IPS DF 6.9 (cell line): ENCODE measurements around the gene GRM4.
A peak's percentile ranks its signal among the peaks of the same experiment; 100 is the strongest.

Experiments
- DNase-seq: peaks from one replicate; pipeline ENCODE4 v3.0.0-alpha.2; 2013; ENCODE audit warnings: low read depth, low spot score
- H3K27ac ChIP-seq: one replicate; pipeline ENCODE4 v1.5.1; 2013; ENCODE audit warnings: low read length, control low read depth
- H3K27me3 ChIP-seq: 2 replicates; pipeline ENCODE4 v1.6.1; 2013; ENCODE audit warnings: mild to moderate bottlenecking, low read length; ENCODE audit not compliant: control insufficient read depth, insufficient read depth
- H3K36me3 ChIP-seq: 2 replicates; pipeline ENCODE4 v1.6.1; 2013; ENCODE audit warnings: low read length; ENCODE audit not compliant: control insufficient read depth, insufficient read depth
- H3K4me1 ChIP-seq: 2 replicates; pipeline ENCODE4 v1.6.1; 2013; ENCODE audit warnings: low read length; ENCODE audit not compliant: control insufficient read depth, insufficient read depth
- H3K4me3 ChIP-seq: 2 replicates; pipeline ENCODE4 v1.5.1; 2013; ENCODE audit warnings: mild to moderate bottlenecking, low read length
- H3K9me3 ChIP-seq: 2 replicates; pipeline ENCODE4 v1.6.1; 2013; ENCODE audit warnings: low read length, inconsistent platforms; ENCODE audit not compliant: control insufficient read depth, insufficient read depth
- WGBS: extraction: QIAGEN DNeasy Blood & Tissue Kit; methylation state at CpG from one replicate; pipeline ENCODE4 v1.1.7; 2013; ENCODE audit warnings: mixed read lengths, missing lambda C conversion rate; ENCODE audit not compliant: insufficient read length, insufficient coverage; 5-methylcytosine and 5-hydroxymethylcytosine counted together

The GRM4 gene

DNA sequence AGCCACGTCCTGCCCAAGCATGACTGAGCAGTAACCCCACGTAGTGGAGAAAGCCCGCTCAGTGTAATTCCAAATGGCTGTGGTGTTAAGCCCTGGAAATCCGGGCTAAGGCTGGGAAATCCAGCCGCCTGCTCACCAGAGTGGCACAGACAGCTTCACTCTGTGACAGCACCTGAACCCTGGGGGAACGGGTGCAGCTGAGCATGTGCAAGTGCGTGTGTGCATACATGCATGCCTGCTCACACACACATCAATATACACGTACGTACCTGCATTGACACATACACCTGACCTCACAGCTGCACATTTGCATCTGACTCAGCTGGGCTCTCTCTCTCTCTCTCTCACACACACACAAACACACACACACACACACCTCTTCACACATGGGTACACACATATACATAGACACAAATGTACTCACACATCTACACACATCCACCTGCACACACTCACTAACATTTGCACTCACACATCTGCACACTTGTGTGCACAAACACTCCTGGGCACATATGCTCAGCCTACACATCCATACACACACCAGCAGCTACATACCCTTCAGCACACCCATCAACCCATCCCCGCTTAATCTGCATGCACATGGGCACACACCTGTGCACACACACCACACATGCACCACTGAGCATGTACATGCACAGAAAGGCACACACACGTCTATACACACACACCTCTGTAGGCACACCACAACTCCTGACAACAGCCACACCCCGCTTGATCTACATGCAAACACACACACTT is 114.1 kb downstream of the GRM4 start:
- no peak overlapping the region for H3K4me3 ChIP-seq
- H3K36me3 ChIP-seq: peaks cover 2% of the 10 kb centered on the region; the same call in 1 of the 2 replicates
- H3K27me3 ChIP-seq: no peaks in the 10 kb centered on the region
- no peaks in the 10 kb centered on the region for H3K9me3 ChIP-seq
- no peak overlapping the region for H3K27ac ChIP-seq
- no peaks in the 10 kb centered on the region for H3K4me1 ChIP-seq
- DNase-seq: no peak
- WGBS: no CpG with 5 or more reads among the region's 12 CpGs

DNA sequence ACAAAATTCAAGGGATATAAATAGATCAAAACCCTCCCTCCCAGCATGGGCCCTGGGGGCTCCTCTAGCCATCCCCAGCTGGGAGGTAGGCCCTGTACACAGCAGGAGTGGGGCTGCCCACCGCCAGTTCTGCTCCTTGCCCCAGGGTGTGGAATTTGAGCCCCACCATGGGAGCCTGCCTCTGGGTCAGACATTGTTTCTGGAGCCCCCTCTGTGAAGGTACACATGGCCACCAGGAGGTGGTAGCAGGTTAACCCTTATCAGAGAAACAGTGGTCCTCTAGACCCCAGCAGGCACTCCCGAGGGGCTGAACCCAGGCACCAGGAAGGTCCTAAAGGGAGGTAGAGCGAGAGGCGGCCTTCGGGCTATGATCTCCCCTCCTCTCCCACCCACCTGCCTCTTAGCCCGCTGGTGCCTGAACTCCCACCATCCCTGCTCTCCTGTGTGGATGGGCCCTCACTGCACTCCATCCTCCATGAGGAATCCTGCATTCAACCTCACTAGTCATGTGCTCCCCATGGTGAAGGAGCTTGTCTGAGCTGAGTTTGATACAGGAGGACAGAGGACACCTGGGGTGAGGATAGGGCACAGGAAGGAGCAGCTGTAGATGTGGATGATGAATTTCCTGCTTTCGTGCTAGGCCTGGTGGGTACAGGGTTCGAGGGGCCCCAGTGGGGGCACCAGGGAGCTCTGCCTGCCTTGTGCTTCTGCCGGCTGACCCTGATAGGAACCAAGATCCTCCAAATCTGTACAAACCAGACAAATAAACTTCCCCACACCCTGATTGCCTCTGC is 114.9 kb downstream of the GRM4 start:
- no peak overlapping the region for H3K4me3 ChIP-seq
- no peaks in the 10 kb centered on the region for H3K27me3 ChIP-seq
- peaks cover 2% of the 10 kb centered on the region; the same call in 1 of the 2 replicates for H3K36me3 ChIP-seq
- no peak overlapping the region for H3K27ac ChIP-seq
- WGBS: no CpG with 5 or more reads among the region's 9 CpGs
- no peaks in the 10 kb centered on the region for H3K4me1 ChIP-seq
- DNase-seq: no peak
- H3K9me3 ChIP-seq: no peaks in the 10 kb centered on the region

GRCh38 chr6:34029489-34030280 is 116.2 kb downstream of the GRM4 start:
- H3K9me3 ChIP-seq: no peaks in the 10 kb centered on the region
- no peaks in the 10 kb centered on the region for H3K27me3 ChIP-seq
- no peak overlapping the region for H3K27ac ChIP-seq
- no peak overlapping the region for H3K4me3 ChIP-seq
- WGBS: no CpG with 5 or more reads among the region's 15 CpGs
- no peak for DNase-seq
- H3K4me1 ChIP-seq: no peaks in the 10 kb centered on the region
- no peaks in the 10 kb centered on the region for H3K36me3 ChIP-seq

GRCh38 chr6:34028691-34029360 is 117.1 kb downstream of the GRM4 start:
- Histone ChIP-seq H3K4me3 (no peak overlapping the region), H3K27ac (no peak overlapping the region), H3K4me1 (no peaks in the 10 kb centered on the region), H3K9me3 (no peaks in the 10 kb centered on the region), H3K36me3 (no peaks in the 10 kb centered on the region), H3K27me3 (no peaks in the 10 kb centered on the region)
- DNase-seq: no peak
- WGBS: no CpG with 5 or more reads among the region's 18 CpGs

GRCh38 chr6:34027939-34028441 is 117.9 kb downstream of the GRM4 start:
- WGBS: no CpG with 5 or more reads among the region's 31 CpGs
- Histone ChIP-seq H3K4me1 (no peaks in the 10 kb centered on the region), H3K4me3 (no peak overlapping the region), H3K9me3 (no peaks in the 10 kb centered on the region), H3K27ac (no peak overlapping the region), H3K27me3 (no peaks in the 10 kb centered on the region), H3K36me3 (no peaks in the 10 kb centered on the region)
- no peak for DNase-seq

DNA sequence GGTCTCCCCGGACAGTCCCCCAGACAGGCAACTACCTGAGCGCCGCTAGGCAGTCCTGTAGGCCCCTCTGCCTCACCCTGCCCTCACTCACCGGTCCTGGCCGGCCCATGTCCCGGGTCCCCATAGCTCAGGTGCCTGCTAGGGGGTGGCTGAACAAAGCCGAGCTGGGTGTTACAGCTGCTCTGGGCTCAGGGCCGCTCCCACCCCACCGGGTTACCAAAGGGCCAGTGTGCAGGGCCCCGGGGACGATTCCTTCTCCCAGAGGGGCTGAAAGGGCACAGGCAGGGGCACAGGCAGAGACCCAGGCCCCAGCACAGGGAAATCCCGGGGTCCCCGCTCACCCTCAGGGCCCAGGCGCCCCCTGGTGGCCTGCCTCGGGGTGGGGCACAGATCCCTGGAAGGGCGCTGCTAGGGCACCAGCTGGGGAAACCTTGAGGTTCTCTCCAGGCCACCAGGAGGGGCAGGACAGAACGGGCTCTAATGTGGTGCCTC is 118.4 kb downstream of the GRM4 start:
- Histone ChIP-seq H3K4me1 (no peaks in the 10 kb centered on the region), H3K27me3 (no peaks in the 10 kb centered on the region), H3K36me3 (no peaks in the 10 kb centered on the region), H3K4me3 (no peak overlapping the region), H3K9me3 (no peaks in the 10 kb centered on the region), H3K27ac (no peak overlapping the region)
- WGBS: no CpG with 5 or more reads among the region's 17 CpGs
- peak; percentile 27 for DNase-seq

DNA sequence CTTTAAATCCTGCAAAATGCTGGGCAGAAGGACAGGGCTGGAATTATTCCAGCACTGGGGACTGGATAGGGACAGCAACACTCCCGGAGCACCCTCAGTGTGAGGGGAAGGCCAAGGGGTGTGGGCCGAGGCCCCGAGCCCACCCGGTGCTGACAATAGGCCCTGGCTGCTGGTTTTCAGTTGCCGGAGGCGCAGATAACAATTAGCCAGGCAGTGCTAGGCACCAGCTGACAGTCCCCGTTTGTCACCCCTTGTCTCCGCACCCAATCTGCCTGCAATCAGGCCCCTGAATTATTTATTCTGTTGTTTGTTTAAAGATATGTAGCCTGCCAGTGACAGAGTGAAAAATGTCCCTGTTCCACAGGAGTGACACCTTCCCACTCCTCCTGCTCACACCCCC is 120.0 kb downstream of the GRM4 start:
- H3K36me3 ChIP-seq: no peaks in the 10 kb centered on the region
- no peak overlapping the region for H3K27ac ChIP-seq
- H3K27me3 ChIP-seq: no peaks in the 10 kb centered on the region
- no peaks in the 10 kb centered on the region for H3K4me1 ChIP-seq
- no CpG with 5 or more reads among the region's 8 CpGs for WGBS
- H3K4me3 ChIP-seq: no peak overlapping the region
- no peaks in the 10 kb centered on the region for H3K9me3 ChIP-seq
- no peak for DNase-seq

DNA sequence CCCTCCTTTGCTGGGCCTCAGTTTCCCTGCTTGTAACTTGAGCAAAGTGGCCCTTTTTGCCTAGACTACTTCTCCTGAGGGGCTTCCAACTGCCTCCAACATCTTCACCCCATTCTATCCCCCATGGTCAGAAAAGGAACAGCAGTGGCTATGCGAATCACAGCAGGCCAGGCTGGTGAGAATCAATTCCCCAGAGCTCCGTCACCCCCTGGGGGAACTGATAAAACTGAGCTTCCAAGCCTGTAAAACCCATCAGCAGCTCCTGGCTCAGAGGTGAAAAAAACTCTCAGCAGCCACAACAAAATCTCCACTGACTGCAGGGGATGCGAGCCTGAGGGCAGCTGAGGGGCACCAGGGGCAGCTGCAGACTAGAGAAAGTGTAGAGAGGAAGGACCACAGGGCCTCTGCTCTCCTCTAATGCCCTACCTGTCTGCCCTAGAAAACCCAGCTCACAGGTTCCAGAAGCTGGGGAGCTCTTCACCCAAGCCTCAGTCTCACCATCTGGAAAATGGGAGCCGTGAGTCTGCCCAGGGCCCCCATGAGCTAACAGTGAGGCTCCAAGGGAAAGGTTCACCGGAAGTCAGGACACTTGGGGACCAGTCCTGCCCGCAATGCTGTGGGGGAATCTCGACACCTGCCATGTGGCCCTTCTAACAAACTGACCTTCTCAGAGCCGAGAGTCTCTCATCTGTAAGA is 120.6 kb downstream of the GRM4 start:
- DNase-seq: no peak
- WGBS: no CpG with 5 or more reads among the region's 8 CpGs
- Histone ChIP-seq H3K4me3 (no peak overlapping the region), H3K27me3 (no peaks in the 10 kb centered on the region), H3K4me1 (no peaks in the 10 kb centered on the region), H3K27ac (no peak overlapping the region), H3K36me3 (no peaks in the 10 kb centered on the region), H3K9me3 (no peaks in the 10 kb centered on the region)

GRCh38 chr6:34022873-34023255 is 123.0 kb downstream of the GRM4 start:
- no peaks in the 10 kb centered on the region for H3K27me3 ChIP-seq
- no peak for DNase-seq
- no peaks in the 10 kb centered on the region for H3K36me3 ChIP-seq
- H3K9me3 ChIP-seq: no peaks in the 10 kb centered on the region
- no CpG with 5 or more reads among the region's 9 CpGs for WGBS
- H3K27ac ChIP-seq: no peak overlapping the region
- no peaks in the 10 kb centered on the region for H3K4me1 ChIP-seq
- H3K4me3 ChIP-seq: no peak overlapping the region
